HT1080 (cell line): ENCODE results near the gene IL17RA. TPM values are rescaled to one million over a fixed set of nuclear protein-coding genes. Genes with fewer than 3 reads are reported as not detected.

ENCODE experiments used
- DNase-seq: peaks from one replicate; pipeline ENCODE4 v3.0.0-alpha.2; 2015; ENCODE audit warnings: low read depth
- total RNA-seq: library from RNA; depleted of rRNA; stranded (reverse); fragments of >200 nt; shearing (Covaris generic); gene quantifications from 2 replicates; pipeline ENCODE4 v1.2.3, GENCODE V29; 2014

IL17RA gene
- total RNA-seq, 1 experiment from 2014 or later = 4.5 TPM

- DNase-seq = no peak
Observed at GRCh38 chr22:17083811-17084441, 874 bp upstream of the IL17RA start.

GRCh38 chr22:17085277-17086181 is 729 bp downstream of the IL17RA start:
- no peak for DNase-seq

- DNase-seq = no peak
Observed at GRCh38 chr22:17086296-17086695, 1.5 kb downstream of the IL17RA start.

GRCh38 chr22:17086788-17087497 is 2.1 kb downstream of the IL17RA start:
- no peak for DNase-seq

GRCh38 chr22:17087498-17088131 is 2.8 kb downstream of the IL17RA start:
- peak; percentile 89 for DNase-seq

- DNase-seq = no peak
Observed at GRCh38 chr22:17090550-17090949, 5.8 kb downstream of the IL17RA start.

- DNase-seq = no peak
Observed at GRCh38 chr22:17091851-17092250, 7.1 kb downstream of the IL17RA start.

- no peak for DNase-seq
Observed at GRCh38 chr22:17093081-17093480, 8.3 kb downstream of the IL17RA start.

GRCh38 chr22:17095538-17095937 is 10.7 kb downstream of the IL17RA start:
- DNase-seq = no peak

GRCh38 chr22:17096071-17096470 is 11.3 kb downstream of the IL17RA start:
- no peak for DNase-seq

- DNase-seq = no peak
Observed at GRCh38 chr22:17097062-17097461, 12.3 kb downstream of the IL17RA start.

- DNase-seq = no peak
Observed at GRCh38 chr22:17097701-17098100, 12.9 kb downstream of the IL17RA start.

GRCh38 chr22:17098379-17098819 is 13.6 kb downstream of the IL17RA start:
- DNase-seq = peak; percentile 22

GRCh38 chr22:17100621-17101020 is 15.8 kb downstream of the IL17RA start:
- no peak for DNase-seq

GRCh38 chr22:17101475-17102296 is 16.9 kb downstream of the IL17RA start:
- no peak for DNase-seq

GRCh38 chr22:17102297-17102667 is 17.5 kb downstream of the IL17RA start:
- no peak for DNase-seq

- DNase-seq = no peak
Observed at GRCh38 chr22:17103351-17103750, 18.6 kb downstream of the IL17RA start.

GRCh38 chr22:17104336-17104935 is 19.6 kb downstream of the IL17RA start:
- no peak for DNase-seq

GRCh38 chr22:17105143-17106129 is 20.6 kb downstream of the IL17RA start:
- no peak for DNase-seq
